WTC11 (cell line): ENCODE measurements around the gene PROCA1. TPM values are rescaled to one million over a fixed set of nuclear protein-coding genes. Genes with fewer than 3 reads are reported as not detected.

Experiments
- ATAC-seq: fragments of 200-7000 bp; cut with Tn5 transposase; 2 replicates; pipeline ENCODE4 v1.10.0; 2021; ENCODE audit warnings: mild to moderate bottlenecking, moderate library complexity
- CTCF ChIA-PET: fragments of 300-600 bp; sonication (Branson Sonifier 250); formaldehyde crosslinking; loops from one replicate; lab custom pipeline; 2021; ENCODE audit warnings: antibody characterized with exemption; lab: Charles Lee
- POLR2A ChIA-PET: fragments of 350-600 bp; sonication (Branson Sonifier 250); formaldehyde crosslinking; loops from one replicate; lab custom pipeline; 2021; ENCODE audit warnings: antibody characterized with exemption; lab: Charles Lee
- DNase-seq: peaks from one replicate; pipeline ENCODE4 v3.0.0; 2021; ENCODE audit warnings: low spot score
- H3K27ac Mint-ChIP-seq: 2 replicates; pipeline ENCODE4 v1.8.0; 2021; ENCODE audit warnings: mixed read lengths
- H3K27me3 Mint-ChIP-seq: 2 replicates; pipeline ENCODE4 v1.8.0; 2021; ENCODE audit warnings: low read depth, mild to moderate bottlenecking, moderate library complexity, mixed read lengths
- H3K36me3 Mint-ChIP-seq: 2 replicates; pipeline ENCODE4 v1.8.0; 2021; ENCODE audit warnings: mixed read lengths
- H3K4me1 Mint-ChIP-seq: 2 replicates; pipeline ENCODE4 v1.8.0; 2022; ENCODE audit warnings: mixed read lengths
- H3K4me3 Mint-ChIP-seq: 2 replicates; pipeline ENCODE4 v1.8.0; 2021; ENCODE audit warnings: mild to moderate bottlenecking, moderate library complexity, mixed read lengths
- H3K9me3 Mint-ChIP-seq: 2 replicates; pipeline ENCODE4 v1.8.0; 2021; ENCODE audit warnings: mixed read lengths
- CREM ChIP-seq: sonication (generic); formaldehyde crosslinking; IDR thresholded peaks from 2 replicates; pipeline ENCODE4 v1.8.1; 2022; ENCODE audit warnings: mild to moderate bottlenecking, missing genetic modification reagents, moderate library complexity
- FOXP1 ChIP-seq: sonication (generic); formaldehyde crosslinking; IDR thresholded peaks from 2 replicates; pipeline ENCODE4 v1.8.0; 2022; ENCODE audit warnings: missing genetic modification reagents, mild to moderate bottlenecking, moderate library complexity, borderline replicate concordance
- GRHL2 ChIP-seq: fragments of 250-450 bp; sonication (Bioruptor Pico); IDR thresholded peaks from 2 replicates; pipeline ENCODE4 v1.8.0; 2022; ENCODE audit warnings: mild to moderate bottlenecking, moderate library complexity; ENCODE audit not compliant: insufficient replicate concordance, severe bottlenecking
- MXD4 ChIP-seq: fragments of 250-450 bp; sonication (Bioruptor Pico); IDR thresholded peaks from 2 replicates; pipeline ENCODE4 v1.8.0; 2021; ENCODE audit warnings: mild to moderate bottlenecking, moderate library complexity, borderline replicate concordance
- OVOL2 ChIP-seq: fragments of 250-450 bp; sonication (Bioruptor Pico); IDR thresholded peaks from 2 replicates; pipeline ENCODE4 v1.9.0; 2021; ENCODE audit warnings: mild to moderate bottlenecking, borderline replicate concordance
- TEAD4 ChIP-seq: sonication (generic); formaldehyde crosslinking; IDR thresholded peaks from 2 replicates; pipeline ENCODE4 v1.8.0; 2022; ENCODE audit warnings: mild to moderate bottlenecking, missing genetic modification reagents
- TP53 ChIP-seq: sonication (generic); formaldehyde crosslinking; IDR thresholded peaks from 2 replicates; pipeline ENCODE4 v1.8.1; 2023; ENCODE audit warnings: mild to moderate bottlenecking, missing genetic modification reagents
- ZNF219 ChIP-seq: sonication (generic); formaldehyde crosslinking; IDR thresholded peaks from 2 replicates; pipeline ENCODE4 v1.8.0; 2023; ENCODE audit warnings: missing genetic modification reagents, mild to moderate bottlenecking, borderline replicate concordance
- ZNF423 ChIP-seq: fragments of 250-450 bp; sonication (Bioruptor Pico); IDR thresholded peaks from 2 replicates; pipeline ENCODE4 v2.1.2; 2022; ENCODE audit warnings: mild to moderate bottlenecking, moderate library complexity
- ZNF671 ChIP-seq: fragments of 250-450 bp; sonication (Bioruptor Pico); IDR thresholded peaks from 2 replicates; pipeline ENCODE4 v1.8.0; 2021; ENCODE audit warnings: mild to moderate bottlenecking
- total RNA-seq: library from RNA; stranded (reverse); gene quantifications from 3 replicates; pipeline ENCODE4 v1.2.3, GENCODE V29; 2021
- TF ChIP-seq, protein P1 (sequence below): sonication (generic); formaldehyde crosslinking; IDR thresholded peaks from 2 replicates; pipeline ENCODE4 v1.8.1; 2023; ENCODE audit warnings: mild to moderate bottlenecking, missing genetic modification reagents
- TF ChIP-seq, protein P2 (sequence below): sonication (generic); formaldehyde crosslinking; IDR thresholded peaks from 2 replicates; pipeline ENCODE4 v1.8.0; 2022; ENCODE audit warnings: mild to moderate bottlenecking, missing genetic modification reagents
- TF ChIP-seq, protein P3 (sequence below): sonication (generic); formaldehyde crosslinking; IDR thresholded peaks from 2 replicates; pipeline ENCODE4 v1.8.1; 2022; ENCODE audit warnings: low read depth, mild to moderate bottlenecking, moderate library complexity, missing genetic modification reagents, borderline replicate concordance
- TF ChIP-seq, protein P4 (sequence below): sonication (generic); formaldehyde crosslinking; IDR thresholded peaks from 2 replicates; pipeline ENCODE4 v1.8.0; 2022; ENCODE audit warnings: mild to moderate bottlenecking, missing genetic modification reagents

Gene PROCA1
- total RNA-seq, 1 experiment from 2014 or later, result 28.4 TPM

DNA sequence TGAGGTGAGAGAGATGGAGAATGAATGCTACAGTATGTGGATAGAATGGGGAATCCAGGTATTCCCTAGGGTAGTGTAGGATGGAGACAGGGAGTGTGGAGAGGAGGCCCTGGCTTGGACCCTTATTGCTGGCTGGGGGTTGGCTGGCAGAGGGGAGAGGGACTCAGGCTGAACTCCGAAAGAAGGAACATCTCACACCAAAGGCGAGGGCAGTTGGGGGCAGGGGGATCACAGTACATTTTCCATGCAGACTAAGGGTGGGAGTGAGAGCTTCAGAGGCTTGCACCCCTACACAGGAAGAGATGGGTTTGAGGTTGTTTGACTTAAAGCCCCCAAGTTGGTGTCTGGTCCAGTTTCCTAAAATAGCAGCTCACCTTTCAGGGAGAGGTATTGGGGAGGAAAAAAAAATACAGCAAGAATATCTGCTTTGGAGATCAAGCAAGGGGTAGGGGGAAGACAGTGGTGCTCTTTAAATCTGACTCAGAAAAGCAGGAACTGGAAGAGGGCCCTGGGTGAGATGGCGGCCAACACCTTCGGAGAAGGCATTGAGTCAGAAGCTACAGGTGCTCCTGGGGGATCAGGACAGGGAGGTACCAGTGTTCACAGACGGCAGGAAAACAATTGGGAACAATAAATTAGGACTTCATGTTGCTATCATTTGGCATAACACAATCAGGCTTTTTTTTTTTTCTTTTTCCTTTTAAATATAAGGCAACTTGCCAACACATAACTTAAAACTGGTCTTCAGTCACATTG, 44.5 kb upstream of the PROCA1 start (continued):
- TF ChIP-seq ZNF219 (CRISPR knock-in tag), result no peak

DNA sequence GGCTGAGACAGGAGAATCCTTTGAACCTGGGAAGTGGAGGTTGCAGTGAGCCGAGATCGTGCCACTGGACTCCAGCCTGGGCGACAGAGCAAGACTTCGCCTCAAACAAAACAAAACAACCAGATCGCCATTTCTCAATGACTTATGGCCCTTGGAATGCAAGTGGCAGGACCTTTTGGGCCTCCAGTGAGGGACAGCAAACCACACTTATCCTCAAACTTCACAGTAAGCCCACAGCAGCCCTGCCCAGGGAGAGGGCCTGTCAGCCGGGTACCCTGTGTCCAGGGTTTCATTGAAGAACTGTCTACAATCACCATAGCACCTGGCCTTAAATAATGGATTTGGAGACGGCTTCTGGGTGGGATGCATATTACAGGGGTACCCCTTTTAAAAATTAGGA, 43.8 kb upstream of the PROCA1 start:
- TF ChIP-seq GRHL2 (CRISPR knock-in tag) (no peak), ZNF423 (CRISPR knock-in tag) (no peak), TEAD4 (CRISPR knock-in tag) (no peak), CREM (CRISPR knock-in tag) (no peak), TP53 (CRISPR knock-in tag) (no peak), OVOL2 (CRISPR knock-in tag) (no peak)
- TF ChIP-seq, protein P1, sequence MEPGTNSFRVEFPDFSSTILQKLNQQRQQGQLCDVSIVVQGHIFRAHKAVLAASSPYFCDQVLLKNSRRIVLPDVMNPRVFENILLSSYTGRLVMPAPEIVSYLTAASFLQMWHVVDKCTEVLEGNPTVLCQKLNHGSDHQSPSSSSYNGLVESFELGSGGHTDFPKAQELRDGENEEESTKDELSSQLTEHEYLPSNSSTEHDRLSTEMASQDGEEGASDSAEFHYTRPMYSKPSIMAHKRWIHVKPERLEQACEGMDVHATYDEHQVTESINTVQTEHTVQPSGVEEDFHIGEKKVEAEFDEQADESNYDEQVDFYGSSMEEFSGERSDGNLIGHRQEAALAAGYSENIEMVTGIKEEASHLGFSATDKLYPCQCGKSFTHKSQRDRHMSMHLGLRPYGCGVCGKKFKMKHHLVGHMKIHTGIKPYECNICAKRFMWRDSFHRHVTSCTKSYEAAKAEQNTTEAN (CRISPR knock-in tag), result no peak
- TF ChIP-seq, protein P2, sequence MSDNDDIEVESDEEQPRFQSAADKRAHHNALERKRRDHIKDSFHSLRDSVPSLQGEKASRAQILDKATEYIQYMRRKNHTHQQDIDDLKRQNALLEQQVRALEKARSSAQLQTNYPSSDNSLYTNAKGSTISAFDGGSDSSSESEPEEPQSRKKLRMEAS (CRISPR knock-in tag), result no peak
- TF ChIP-seq, protein P3, sequence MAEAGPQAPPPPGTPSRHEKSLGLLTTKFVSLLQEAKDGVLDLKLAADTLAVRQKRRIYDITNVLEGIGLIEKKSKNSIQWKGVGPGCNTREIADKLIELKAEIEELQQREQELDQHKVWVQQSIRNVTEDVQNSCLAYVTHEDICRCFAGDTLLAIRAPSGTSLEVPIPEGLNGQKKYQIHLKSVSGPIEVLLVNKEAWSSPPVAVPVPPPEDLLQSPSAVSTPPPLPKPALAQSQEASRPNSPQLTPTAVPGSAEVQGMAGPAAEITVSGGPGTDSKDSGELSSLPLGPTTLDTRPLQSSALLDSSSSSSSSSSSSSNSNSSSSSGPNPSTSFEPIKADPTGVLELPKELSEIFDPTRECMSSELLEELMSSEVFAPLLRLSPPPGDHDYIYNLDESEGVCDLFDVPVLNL (CRISPR knock-in tag), result no peak
- Mint-ChIP-seq H3K9me3 (no peaks in the 10 kb centered on the region), H3K27me3 (no peaks in the 10 kb centered on the region), H3K4me3 (no peak overlapping the region), H3K27ac (no peak overlapping the region), H3K4me1 (peaks cover 51% of the 10 kb centered on the region), H3K36me3 (peaks cover 50% of the 10 kb centered on the region)
- CTCF ChIA-PET, result interaction anchor here (1.3 to 2.5 kb wide), 3 partner anchors 28 to 123 kb away, joined by 8 to 10 read pairs (median 9); partner anchors contain the start of gene TLCD1
- DNase-seq (no peak), ATAC-seq (no peak)
- POLR2A ChIA-PET, result no interaction called here

DNA sequence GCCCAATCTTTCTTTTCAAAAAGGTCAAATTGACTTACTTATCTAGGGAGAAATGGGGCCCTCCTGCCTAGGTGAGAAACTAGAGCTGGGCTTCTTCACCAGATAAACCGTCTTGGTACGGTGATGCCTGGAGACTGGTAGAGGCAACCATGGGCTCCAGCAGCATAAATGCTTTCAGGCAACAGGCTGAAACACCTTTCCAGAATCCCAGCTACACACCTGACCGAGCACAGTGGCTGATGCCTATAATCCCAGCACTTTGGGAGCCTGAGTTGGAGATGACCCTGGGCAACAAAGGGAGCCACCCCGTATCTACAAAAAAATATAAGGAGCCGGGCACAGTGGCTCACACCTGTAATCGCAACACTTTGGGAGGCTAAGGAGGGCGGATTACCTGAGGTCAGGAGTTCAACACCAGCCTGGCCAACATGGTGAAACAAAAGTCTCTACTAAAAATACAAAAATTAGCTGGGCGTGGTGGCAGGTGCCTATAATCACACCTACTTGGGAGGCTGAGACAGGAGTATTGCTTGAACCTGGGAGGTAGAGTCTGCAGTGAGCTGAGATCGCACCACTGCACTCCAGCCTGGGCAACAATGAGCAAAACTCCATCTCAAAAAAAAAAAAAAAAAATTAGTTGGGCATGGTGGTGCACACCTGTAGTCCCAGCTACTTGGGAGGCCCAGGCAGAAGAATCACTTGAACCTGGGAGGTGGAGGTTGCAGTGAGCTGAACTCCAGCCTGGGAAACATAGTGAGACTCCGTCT, 40.1 kb upstream of the PROCA1 start:
- H3K4me3 Mint-ChIP-seq, result no peak overlapping the region
- no peak overlapping the region for H3K27ac Mint-ChIP-seq
- POLR2A ChIA-PET, result interaction anchor here (0.6 to 13.5 kb wide), 5 partner anchors 9 to 76 kb away, joined by 3 to 310 read pairs (median 4); partner anchors contain the start of genes NEK8 and TLCD1
- TF ChIP-seq, protein P4, sequence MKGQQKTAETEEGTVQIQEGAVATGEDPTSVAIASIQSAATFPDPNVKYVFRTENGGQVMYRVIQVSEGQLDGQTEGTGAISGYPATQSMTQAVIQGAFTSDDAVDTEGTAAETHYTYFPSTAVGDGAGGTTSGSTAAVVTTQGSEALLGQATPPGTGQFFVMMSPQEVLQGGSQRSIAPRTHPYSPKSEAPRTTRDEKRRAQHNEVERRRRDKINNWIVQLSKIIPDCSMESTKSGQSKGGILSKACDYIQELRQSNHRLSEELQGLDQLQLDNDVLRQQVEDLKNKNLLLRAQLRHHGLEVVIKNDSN (CRISPR knock-in tag), result no peak
- TF ChIP-seq MXD4 (CRISPR knock-in tag) (no peak), FOXP1 (no peak), ZNF671 (CRISPR knock-in tag) (0 out of 2 replicates have a peak, but pooled peaks have one; percentile 43)
- ATAC-seq (no peak), DNase-seq (no peak)
- no peaks in the 10 kb centered on the region for H3K27me3 Mint-ChIP-seq
- H3K9me3 Mint-ChIP-seq, result no peaks in the 10 kb centered on the region
- CTCF ChIA-PET, result interaction anchor here (0.9 to 13.9 kb wide), 12 partner anchors 9 to 372 kb away, joined by 3 to 541 read pairs (median 4); partner anchors contain the start of genes NEK8, PHF12, TLCD1 and TRAF4
- peaks cover 50% of the 10 kb centered on the region for H3K4me1 Mint-ChIP-seq
- H3K36me3 Mint-ChIP-seq, result peaks cover 51% of the 10 kb centered on the region
